GM13976 (cell line): ENCODE data around the gene PTPN2.
"Not testable (repeated sequence)": the region's sequence is repeated elsewhere in the genome, so short reads cannot be mapped to it uniquely, and the experiment has no call there.

Experiments used
- DNase-seq: peaks from one replicate; pipeline ENCODE4 v3.0.0; 2012; ENCODE audit warnings: low spot score
- in situ Hi-C: fragments of 300-500 bp; cut with MboI; formaldehyde crosslinking; loops from one replicate; pipeline ENCODE4 v1.12.0; 2022; ENCODE audit warnings: low sequenced_read_pairs, mixed read lengths, inconsistent platforms; ENCODE audit not compliant: unreplicated experiment
- TF ChIP-seq, protein P1 (sequence below): IDR thresholded peaks from 2 replicates; pipeline ENCODE4 v1.5.1; 2012; ENCODE audit warnings: borderline replicate concordance, mild to moderate bottlenecking; ENCODE audit not compliant: insufficient read depth; ENCODE audit errors: extremely low read depth, missing control alignments, control extremely low read depth

The PTPN2 gene

DNA sequence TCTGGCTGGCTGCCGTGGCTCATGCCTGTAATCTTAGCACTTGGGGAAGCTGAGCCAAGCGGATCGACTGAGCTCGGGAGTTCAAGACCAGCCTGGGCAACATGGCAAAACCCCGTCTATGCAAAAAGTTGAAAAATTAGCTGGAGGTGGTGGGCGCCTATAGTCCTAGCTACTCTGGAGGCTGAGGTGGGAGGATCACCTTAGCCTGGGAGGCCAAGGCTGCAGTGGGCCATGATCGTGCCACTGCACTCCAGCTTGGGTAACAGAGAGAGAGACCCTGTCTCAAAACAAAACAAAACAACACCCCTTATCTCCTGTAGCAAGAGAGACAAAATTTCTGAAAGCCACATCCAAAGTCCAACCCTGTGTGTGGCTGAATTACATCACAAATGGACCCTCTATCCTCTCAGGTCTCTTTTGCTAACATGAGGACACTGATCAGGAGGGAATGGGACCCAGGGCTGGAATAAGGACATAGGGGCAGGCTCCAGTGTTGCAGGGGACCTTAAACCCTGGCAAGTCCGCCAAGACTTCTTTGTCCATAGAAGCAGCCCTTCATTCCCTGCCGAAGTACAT, 116.4 kb downstream of the PTPN2 start:
- TF ChIP-seq, protein P1, sequence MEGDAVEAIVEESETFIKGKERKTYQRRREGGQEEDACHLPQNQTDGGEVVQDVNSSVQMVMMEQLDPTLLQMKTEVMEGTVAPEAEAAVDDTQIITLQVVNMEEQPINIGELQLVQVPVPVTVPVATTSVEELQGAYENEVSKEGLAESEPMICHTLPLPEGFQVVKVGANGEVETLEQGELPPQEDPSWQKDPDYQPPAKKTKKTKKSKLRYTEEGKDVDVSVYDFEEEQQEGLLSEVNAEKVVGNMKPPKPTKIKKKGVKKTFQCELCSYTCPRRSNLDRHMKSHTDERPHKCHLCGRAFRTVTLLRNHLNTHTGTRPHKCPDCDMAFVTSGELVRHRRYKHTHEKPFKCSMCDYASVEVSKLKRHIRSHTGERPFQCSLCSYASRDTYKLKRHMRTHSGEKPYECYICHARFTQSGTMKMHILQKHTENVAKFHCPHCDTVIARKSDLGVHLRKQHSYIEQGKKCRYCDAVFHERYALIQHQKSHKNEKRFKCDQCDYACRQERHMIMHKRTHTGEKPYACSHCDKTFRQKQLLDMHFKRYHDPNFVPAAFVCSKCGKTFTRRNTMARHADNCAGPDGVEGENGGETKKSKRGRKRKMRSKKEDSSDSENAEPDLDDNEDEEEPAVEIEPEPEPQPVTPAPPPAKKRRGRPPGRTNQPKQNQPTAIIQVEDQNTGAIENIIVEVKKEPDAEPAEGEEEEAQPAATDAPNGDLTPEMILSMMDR: no peak
- DNase-seq: no peak
- in situ Hi-C loops: no loop called here

DNA sequence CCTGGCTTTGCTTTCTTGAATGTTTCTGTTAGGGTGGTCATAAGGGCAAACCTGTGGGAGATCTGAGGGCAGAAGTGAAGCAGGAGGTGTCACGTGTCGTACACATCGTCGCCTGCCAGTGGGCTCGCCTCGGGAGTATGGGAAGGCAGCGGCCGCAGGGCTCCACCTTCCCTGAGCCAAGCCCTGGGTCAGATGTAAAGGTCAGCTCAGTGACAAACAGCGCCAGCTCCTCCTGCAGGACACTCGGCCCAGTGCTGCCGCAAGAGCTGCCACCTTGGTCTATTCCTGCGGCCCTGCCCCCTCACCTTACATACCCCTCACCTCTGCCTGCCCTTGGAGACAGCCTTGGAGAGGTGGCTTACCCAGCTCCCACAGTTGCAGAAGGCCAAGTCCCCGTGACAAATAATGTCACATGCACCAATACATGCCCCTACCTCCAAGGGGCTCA, 117.0 kb downstream of the PTPN2 start:
- no peak for DNase-seq
- TF ChIP-seq, protein P1: no peak
- in situ Hi-C loops: no loop called here

- in situ Hi-C loops: no loop called here
- no peak for DNase-seq
- TF ChIP-seq, protein P1: no peak
Measured at GRCh38 chr18:12765586-12765985, 118.5 kb downstream of the PTPN2 start.

DNA sequence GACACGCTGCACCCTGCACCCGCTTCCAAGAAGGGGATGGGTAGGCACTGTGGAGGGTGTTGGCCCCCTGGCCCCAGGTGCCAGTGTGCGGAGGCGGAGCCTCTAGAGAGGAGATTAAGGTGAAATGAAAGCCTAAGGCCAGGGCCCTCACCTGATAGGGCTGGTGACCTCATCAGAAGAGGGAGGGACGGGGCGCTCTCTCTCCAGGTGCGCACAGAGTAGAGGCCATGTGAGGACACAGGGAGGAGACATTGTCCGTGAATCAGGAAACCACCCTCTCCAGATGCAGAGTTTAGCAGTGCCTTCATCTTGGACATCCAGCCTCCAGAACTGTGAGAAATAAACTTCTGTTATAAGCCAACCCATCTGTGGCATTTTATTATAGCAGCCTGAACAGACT, 118.9 kb downstream of the PTPN2 start:
- TF ChIP-seq, protein P1: no peak
- no peak for DNase-seq
- in situ Hi-C loops: no loop called here

- DNase-seq: not testable (repeated sequence)
- in situ Hi-C loops: loop anchor here (10.0 kb wide), 1 partner anchor 136 kb away; no protein-coding TSS in a partner anchor
Measured at GRCh38 chr18:12758566-12758965, 125.5 kb downstream of the PTPN2 start.

- in situ Hi-C loops: loop anchor here (10.0 kb wide), 1 partner anchor 138 kb away; no protein-coding TSS in a partner anchor
Measured at GRCh38 chr18:12756619-12757239, 127.3 kb downstream of the PTPN2 start.

GRCh38 chr18:12755606-12756005, 128.4 kb downstream of the PTPN2 start:
- not testable (repeated sequence) for DNase-seq
- in situ Hi-C loops: loop anchor here (10.0 kb wide), 1 partner anchor 139 kb away; no protein-coding TSS in a partner anchor

More at GRCh38 chr18:12756619-12757239, 127.3 kb downstream of the PTPN2 start:
- DNase-seq: not testable (repeated sequence)

GRCh38 chr18:12754511-12754910, 129.5 kb downstream of the PTPN2 start:
- DNase-seq: no peak
- TF ChIP-seq, protein P1: no peak
- in situ Hi-C loops: loop anchor here (10.0 kb wide), 1 partner anchor 140 kb away; no protein-coding TSS in a partner anchor
